22Rv1 (cell line): ENCODE measurements around the gene KLHL29.

ENCODE experiments used
- CTCF ChIP-seq: fragments of 450-650 bp; IDR thresholded peaks from 2 replicates; pipeline ENCODE4 v1.5.1; 2017; ENCODE audit warnings: mild to moderate bottlenecking
- ZFX ChIP-seq: fragments of 450-650 bp; IDR thresholded peaks from 2 replicates; pipeline ENCODE4 v1.6.1; 2017; ENCODE audit warnings: antibody characterized with exemption, borderline replicate concordance

DNA sequence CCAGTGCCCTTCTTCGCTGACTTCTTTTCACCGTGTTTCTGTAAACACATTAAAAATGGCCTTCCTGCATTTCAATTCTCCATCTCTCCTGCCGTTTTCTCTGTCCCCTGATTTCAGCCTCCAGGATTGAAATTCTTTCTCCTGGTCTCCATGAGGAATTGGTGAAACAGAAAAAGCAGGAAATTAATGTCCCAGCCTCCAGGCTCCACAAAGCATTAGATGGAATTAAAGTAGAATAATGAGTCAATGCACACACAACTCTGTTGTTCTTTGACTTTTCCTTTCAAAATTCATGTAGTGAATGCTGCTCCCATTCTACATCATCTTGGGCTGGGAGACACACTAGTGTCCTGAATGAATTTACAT, 209.5 kb downstream of the KLHL29 start:
- TF ChIP-seq CTCF (no peak), ZFX (no peak)
